Neutrophil (primary cell): ENCODE measurements around the gene CLDN8.

Experiments
- H3K27ac ChIP-seq: fragments of 200-600 bp; sonication (generic); 2 replicates; pipeline ENCODE4 v1.5.1; 2016; ENCODE audit warnings: mild to moderate bottlenecking, moderate library complexity
- H3K27me3 ChIP-seq: fragments of 200-600 bp; sonication (generic); 2 replicates; pipeline ENCODE4 v1.6.0; 2016; ENCODE audit warnings: mild to moderate bottlenecking
- H3K36me3 ChIP-seq: fragments of 200-600 bp; sonication (generic); 2 replicates; pipeline ENCODE4 v1.5.1; 2017
- H3K4me1 ChIP-seq, 2 experiments: fragments of 200-600 bp in 1 of 2; sonication (generic) in 1 of 2; 1 replicate in 1 of 2; 2 replicates in 1 of 2; pipeline versions ENCODE4 v1.5.1 to v1.6.1; 2013 to 2016; ENCODE audit warnings: low read depth in 1 of 2, low read length in 1 of 2, mild to moderate bottlenecking in 1 of 2, moderate library complexity in 1 of 2; ENCODE audit not compliant: control insufficient read depth in 1 of 2, insufficient read depth in 1 of 2
- H3K4me3 ChIP-seq, 2 experiments: fragments of 200-600 bp in 1 of 2; sonication (generic) in 1 of 2; 1 replicate in 1 of 2; 2 replicates in 1 of 2; pipeline ENCODE4 v1.5.1; 2013 to 2016; ENCODE audit warnings: low read depth in 1 of 2, low read length in 1 of 2, mild to moderate bottlenecking in 1 of 2, moderate library complexity in 1 of 2
- H3K9me3 ChIP-seq: fragments of 200-600 bp; sonication (generic); 2 replicates; pipeline ENCODE4 v1.5.1; 2016
- TF ChIP-seq, protein P1 (sequence below): fragments of 200-600 bp; sonication (generic); IDR thresholded peaks from 2 replicates; pipeline ENCODE4 v1.5.1; 2016; ENCODE audit warnings: antibody characterized with exemption

CLDN8 gene

DNA sequence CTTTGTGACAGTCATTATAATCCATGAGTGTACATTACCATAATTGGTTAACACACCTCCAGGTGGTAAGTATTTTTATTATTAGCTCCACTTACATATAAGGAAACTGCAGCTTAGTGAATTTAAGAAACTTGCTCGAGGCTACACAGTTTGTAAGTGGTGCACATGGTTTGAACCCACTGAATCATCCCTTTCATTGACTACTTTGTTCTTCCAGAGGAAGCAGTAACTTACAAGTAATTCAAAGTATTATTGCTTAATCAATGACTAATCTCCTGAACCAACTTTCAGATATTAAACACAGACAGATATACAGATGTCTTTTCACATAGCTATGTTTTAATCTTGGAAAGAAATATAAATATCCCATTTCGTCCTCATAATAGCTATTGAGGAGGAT is 18.7 kb upstream of the CLDN8 start:
- no peaks in the 10 kb centered on the region for H3K9me3 ChIP-seq
- no peaks in the 10 kb centered on the region for H3K36me3 ChIP-seq
- H3K27ac ChIP-seq: no peak overlapping the region
- H3K4me1 ChIP-seq: no peaks in the 10 kb centered on the region
- H3K27me3 ChIP-seq: no peaks in the 10 kb centered on the region
- TF ChIP-seq, protein P1, sequence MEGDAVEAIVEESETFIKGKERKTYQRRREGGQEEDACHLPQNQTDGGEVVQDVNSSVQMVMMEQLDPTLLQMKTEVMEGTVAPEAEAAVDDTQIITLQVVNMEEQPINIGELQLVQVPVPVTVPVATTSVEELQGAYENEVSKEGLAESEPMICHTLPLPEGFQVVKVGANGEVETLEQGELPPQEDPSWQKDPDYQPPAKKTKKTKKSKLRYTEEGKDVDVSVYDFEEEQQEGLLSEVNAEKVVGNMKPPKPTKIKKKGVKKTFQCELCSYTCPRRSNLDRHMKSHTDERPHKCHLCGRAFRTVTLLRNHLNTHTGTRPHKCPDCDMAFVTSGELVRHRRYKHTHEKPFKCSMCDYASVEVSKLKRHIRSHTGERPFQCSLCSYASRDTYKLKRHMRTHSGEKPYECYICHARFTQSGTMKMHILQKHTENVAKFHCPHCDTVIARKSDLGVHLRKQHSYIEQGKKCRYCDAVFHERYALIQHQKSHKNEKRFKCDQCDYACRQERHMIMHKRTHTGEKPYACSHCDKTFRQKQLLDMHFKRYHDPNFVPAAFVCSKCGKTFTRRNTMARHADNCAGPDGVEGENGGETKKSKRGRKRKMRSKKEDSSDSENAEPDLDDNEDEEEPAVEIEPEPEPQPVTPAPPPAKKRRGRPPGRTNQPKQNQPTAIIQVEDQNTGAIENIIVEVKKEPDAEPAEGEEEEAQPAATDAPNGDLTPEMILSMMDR: no peak
- H3K4me3 ChIP-seq: no peak overlapping the region

DNA sequence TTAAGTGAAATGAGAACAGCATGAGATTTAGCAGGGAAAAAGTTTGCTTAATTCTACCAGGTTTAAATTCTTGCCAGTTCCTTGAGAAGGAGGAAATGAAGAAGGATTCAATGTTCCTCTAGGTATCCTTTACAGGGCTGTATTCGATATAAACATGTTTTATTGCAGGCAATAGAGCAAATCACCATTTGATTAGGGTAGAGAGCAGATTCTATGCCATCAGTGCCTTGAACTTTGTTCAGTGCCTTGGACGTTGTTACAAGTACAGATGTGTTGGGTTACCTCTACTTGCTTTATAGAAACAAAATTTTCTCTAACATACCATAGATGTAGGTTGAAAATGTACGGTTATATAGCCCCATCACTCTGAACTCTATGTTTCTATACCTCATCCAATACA is 18.2 kb upstream of the CLDN8 start:
- Histone ChIP-seq H3K4me1 (no peaks in the 10 kb centered on the region), H3K9me3 (no peaks in the 10 kb centered on the region), H3K27me3 (no peaks in the 10 kb centered on the region), H3K27ac (no peak overlapping the region), H3K4me3 (no peak overlapping the region), H3K36me3 (no peaks in the 10 kb centered on the region)
- TF ChIP-seq, protein P1: no peak

DNA sequence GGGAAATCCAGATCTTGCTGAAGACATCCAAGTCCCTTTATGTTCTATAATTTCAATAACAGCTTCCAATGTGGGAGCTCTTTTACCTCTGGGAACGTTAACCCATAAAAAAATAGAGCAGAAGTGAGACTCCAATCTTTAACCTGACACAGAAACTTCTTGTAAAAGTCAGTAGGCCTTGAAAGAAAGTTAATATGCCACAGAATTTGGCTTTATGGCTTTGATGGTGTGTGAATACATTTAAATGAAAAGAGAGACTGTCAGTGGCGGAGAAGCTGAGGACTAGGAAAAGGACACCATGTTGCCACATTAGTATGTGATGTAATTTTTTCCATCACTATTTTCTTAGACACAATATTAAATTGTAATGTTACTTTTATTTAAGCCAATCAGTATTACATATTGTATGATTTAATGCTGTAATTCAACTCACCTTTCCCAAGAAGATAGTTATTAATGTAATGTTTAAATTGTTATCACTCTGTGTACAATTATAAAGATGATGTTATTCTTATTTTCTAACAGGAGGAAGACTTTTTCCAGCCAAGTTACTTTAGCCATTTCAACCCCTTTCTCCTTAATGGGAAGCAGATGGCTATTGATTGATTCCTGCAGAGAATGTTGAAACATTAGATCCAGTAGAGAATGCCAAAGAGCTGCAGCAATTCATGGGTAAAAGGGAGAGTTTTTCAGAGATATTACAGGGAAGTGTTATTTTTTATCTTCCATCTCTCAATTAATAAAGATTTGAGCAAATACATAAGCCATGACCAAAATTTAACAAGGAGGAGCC is 17.5 kb upstream of the CLDN8 start:
- no peak overlapping the region for H3K27ac ChIP-seq
- TF ChIP-seq, protein P1: no peak
- no peaks in the 10 kb centered on the region for H3K4me1 ChIP-seq
- no peaks in the 10 kb centered on the region for H3K9me3 ChIP-seq
- H3K27me3 ChIP-seq: no peaks in the 10 kb centered on the region
- H3K4me3 ChIP-seq: no peak overlapping the region
- no peaks in the 10 kb centered on the region for H3K36me3 ChIP-seq

DNA sequence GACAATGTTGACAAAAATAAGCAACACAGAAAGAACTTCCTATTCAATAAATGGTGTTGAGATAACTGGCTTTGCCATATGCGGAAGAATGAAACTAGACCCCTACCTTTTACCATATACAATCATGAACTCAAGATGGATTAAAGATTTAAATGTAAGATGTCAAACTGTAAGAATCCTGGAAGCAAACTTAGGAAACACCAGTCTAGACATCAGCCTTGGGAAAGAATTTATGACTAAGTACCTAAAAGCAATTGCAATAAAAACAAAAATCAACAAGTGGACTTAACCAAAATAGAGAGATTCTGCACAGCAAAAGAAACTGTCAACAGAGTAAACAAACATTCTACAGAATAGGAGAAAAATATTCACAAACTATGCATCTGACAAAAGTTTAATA is 16.1 kb upstream of the CLDN8 start:
- TF ChIP-seq, protein P1: no peak

DNA sequence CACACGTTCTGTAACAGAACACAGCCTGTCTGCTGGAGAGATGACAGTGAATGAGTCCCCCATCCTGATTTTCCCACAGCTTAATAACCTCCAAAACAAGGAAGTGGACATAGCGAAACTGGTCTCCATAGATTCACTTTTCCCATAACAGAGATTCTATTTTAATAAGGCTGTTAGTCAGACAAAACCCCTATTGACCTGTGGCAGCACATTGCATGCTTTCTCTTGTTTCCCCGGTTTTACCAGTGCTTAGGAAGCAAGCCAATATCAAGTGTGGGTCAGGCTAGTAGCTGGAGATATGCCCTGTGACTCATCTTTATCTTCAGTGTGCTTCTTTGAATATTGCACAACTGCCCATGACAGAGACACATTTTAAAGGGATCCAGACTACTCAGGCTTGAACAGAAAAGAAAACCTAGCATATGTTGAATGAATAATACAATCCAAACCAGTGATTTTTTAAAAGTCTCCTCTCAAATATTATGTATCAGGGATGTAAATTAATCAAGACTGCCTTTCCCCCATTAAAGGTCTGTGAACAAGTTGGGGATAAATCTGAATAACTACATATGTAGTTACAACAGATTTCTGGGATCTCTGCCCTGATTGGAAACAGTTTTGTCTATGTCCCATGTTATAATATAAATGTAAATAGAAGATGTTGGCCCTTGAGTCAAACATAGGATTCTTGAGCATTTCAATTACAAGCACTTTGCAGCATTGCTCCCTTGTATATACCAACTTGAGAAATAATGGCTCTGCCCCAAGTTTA is 11.9 kb upstream of the CLDN8 start:
- no peaks in the 10 kb centered on the region for H3K27me3 ChIP-seq
- no peak overlapping the region for H3K4me3 ChIP-seq
- TF ChIP-seq, protein P1: no peak
- H3K9me3 ChIP-seq: no peaks in the 10 kb centered on the region
- H3K36me3 ChIP-seq: no peaks in the 10 kb centered on the region
- H3K27ac ChIP-seq: no peak overlapping the region
- no peaks in the 10 kb centered on the region for H3K4me1 ChIP-seq

More for the DNA sequence above, 16.1 kb upstream of the CLDN8 start:
- no peaks in the 10 kb centered on the region for H3K4me1 ChIP-seq
- H3K27me3 ChIP-seq: no peaks in the 10 kb centered on the region
- H3K27ac ChIP-seq: no peak overlapping the region
- H3K36me3 ChIP-seq: no peaks in the 10 kb centered on the region
- H3K9me3 ChIP-seq: no peaks in the 10 kb centered on the region
- H3K4me3 ChIP-seq: no peak overlapping the region
